Dedifferentiated amniotic fluid mesenchymal stem cell (primary cell): Measurements from ENCODE around the gene LRP1-AS.
A peak's percentile ranks its signal among the peaks of the same experiment; 100 is the strongest.

Source experiments
- DNase-seq: peaks from one replicate; pipeline ENCODE4 v3.0.0-alpha.2; 2016; ENCODE audit errors: extremely low spot score

LRP1-AS gene

GRCh38 chr12:57180321-57180989 is 33.0 kb upstream of the LRP1-AS start:
- no peak for DNase-seq

GRCh38 chr12:57179331-57180086 is 32.1 kb upstream of the LRP1-AS start:
- DNase-seq, result no peak

- DNase-seq, result no peak
These were observed 30.8 kb upstream of the LRP1-AS start for GRCh38 chr12:57178213-57178612.

GRCh38 chr12:57177354-57177753 is 29.9 kb upstream of the LRP1-AS start:
- no peak for DNase-seq

- no peak for DNase-seq
These were observed 29.4 kb upstream of the LRP1-AS start for GRCh38 chr12:57176846-57177245.

- DNase-seq, result no peak
These were observed 28.7 kb upstream of the LRP1-AS start for GRCh38 chr12:57176139-57176477.

- DNase-seq, result no peak
These were observed 28.2 kb upstream of the LRP1-AS start for GRCh38 chr12:57175428-57176138.

GRCh38 chr12:57173683-57174082 is 26.3 kb upstream of the LRP1-AS start:
- no peak for DNase-seq

GRCh38 chr12:57173089-57173488 is 25.7 kb upstream of the LRP1-AS start:
- no peak for DNase-seq

GRCh38 chr12:57171668-57172067 is 24.2 kb upstream of the LRP1-AS start:
- DNase-seq, result peak; percentile 47

GRCh38 chr12:57170927-57171326 is 23.5 kb upstream of the LRP1-AS start:
- no peak for DNase-seq

- no peak for DNase-seq
These were observed 23.0 kb upstream of the LRP1-AS start for GRCh38 chr12:57170408-57170807.

- DNase-seq, result no peak
These were observed 22.6 kb upstream of the LRP1-AS start for GRCh38 chr12:57169969-57170368.

GRCh38 chr12:57169046-57169795 is 21.8 kb upstream of the LRP1-AS start:
- no peak for DNase-seq

GRCh38 chr12:57168058-57168457 is 20.6 kb upstream of the LRP1-AS start:
- DNase-seq, result no peak

GRCh38 chr12:57166971-57167371 is 19.6 kb upstream of the LRP1-AS start:
- no peak for DNase-seq

- no peak for DNase-seq
These were observed 18.3 kb upstream of the LRP1-AS start for GRCh38 chr12:57165741-57166140.

GRCh38 chr12:57164966-57165625 is 17.7 kb upstream of the LRP1-AS start:
- no peak for DNase-seq

GRCh38 chr12:57164454-57164853 is 17.0 kb upstream of the LRP1-AS start:
- no peak for DNase-seq

GRCh38 chr12:57162553-57163125 is 15.2 kb upstream of the LRP1-AS start:
- DNase-seq, result no peak

GRCh38 chr12:57161491-57161890 is 14.1 kb upstream of the LRP1-AS start:
- DNase-seq, result no peak
